AG09309 (cell line): ENCODE data around the gene IRF6.

Source experiments
- DNase-seq: peaks from one replicate; pipeline ENCODE4 v3.0.0-alpha.2; 2010; ENCODE audit warnings: low read depth
- H3K4me3 ChIP-seq: 2 replicates; pipeline ENCODE4 v1.5.1; 2011; ENCODE audit warnings: mild to moderate bottlenecking, low read depth, low read length, moderate library complexity; ENCODE audit not compliant: control insufficient read depth
- CTCF ChIP-seq: IDR thresholded peaks from 2 replicates; pipeline ENCODE4 v1.5.1; 2011; ENCODE audit warnings: mild to moderate bottlenecking, low read depth, low read length, inconsistent platforms; ENCODE audit not compliant: insufficient read depth, control insufficient read depth; ENCODE audit errors: missing control alignments

Gene IRF6

GRCh38 chr1:209849388-209849787 lies 43.4 kb upstream of the IRF6 start:
- no peak for TF ChIP-seq CTCF
- no peak for DNase-seq
- no peak overlapping the region for H3K4me3 ChIP-seq

GRCh38 chr1:209845408-209845725 lies 39.4 kb upstream of the IRF6 start:
- DNase-seq: no peak
- no peak overlapping the region for H3K4me3 ChIP-seq
- TF ChIP-seq CTCF: no peak

GRCh38 chr1:209844695-209845407 lies 38.9 kb upstream of the IRF6 start:
- no peak for TF ChIP-seq CTCF
- no peak for DNase-seq

GRCh38 chr1:209840611-209841010 lies 34.7 kb upstream of the IRF6 start:
- no peak for DNase-seq
- H3K4me3 ChIP-seq: no peak overlapping the region
- TF ChIP-seq CTCF: no peak

More at GRCh38 chr1:209844695-209845407, 38.9 kb upstream of the IRF6 start:
- no peak overlapping the region for H3K4me3 ChIP-seq

GRCh38 chr1:209839875-209840546 lies 34.1 kb upstream of the IRF6 start:
- DNase-seq: peak; percentile 76
- no peak overlapping the region for H3K4me3 ChIP-seq
- TF ChIP-seq CTCF: no peak

- TF ChIP-seq CTCF: no peak
- DNase-seq: no peak
- H3K4me3 ChIP-seq: no peak overlapping the region
These were observed 32.6 kb upstream of the IRF6 start for GRCh38 chr1:209838537-209838936.

- no peak for DNase-seq
- no peak overlapping the region for H3K4me3 ChIP-seq
- TF ChIP-seq CTCF: no peak
These were observed 31.7 kb upstream of the IRF6 start for GRCh38 chr1:209837671-209838070.
